HepG2 (cell line): ENCODE results near the gene MAP2K7. TPM values are rescaled to one million over a fixed set of nuclear protein-coding genes. Genes with fewer than 3 reads are reported as not detected.

Experiments
- DRAP1 ChIP-seq: IDR thresholded peaks from 2 replicates; pipeline ENCODE4 v1.6.1; 2016; ENCODE audit warnings: missing genetic modification reagents, missing compliant biosample characterization
- FOXC1 ChIP-seq: sonication (generic); formaldehyde crosslinking; IDR thresholded peaks from 2 replicates; pipeline ENCODE4 v1.8.0; 2022; ENCODE audit warnings: mild to moderate bottlenecking, missing genetic modification reagents, borderline replicate concordance
- HNF1A ChIP-seq, 2 experiments: sonication (generic) in 1 of 2; formaldehyde crosslinking in 1 of 2; IDR thresholded peaks; 2 replicates each; pipeline versions ENCODE4 v1.4.0 to v1.6.1; 2016 to 2020; ENCODE audit warnings: borderline replicate concordance in 1 of 2, low read depth in 1 of 2, mild to moderate bottlenecking in 1 of 2, missing genetic modification reagents in 1 of 2
- HNRNPLL ChIP-seq: fragments of 200-400 bp; formaldehyde crosslinking; IDR thresholded peaks from 2 replicates; pipeline ENCODE4 v1.6.1; 2017; ENCODE audit warnings: mild to moderate bottlenecking, low read depth, low read length; ENCODE audit not compliant: poor library complexity, severe bottlenecking
- LCORL ChIP-seq, 2 experiments: fragments of 450-650 bp in 1 of 2; sonication (generic) in 1 of 2; formaldehyde crosslinking in 1 of 2; IDR thresholded peaks; 2 replicates each; pipeline versions ENCODE4 v1.5.0 to v1.6.1; 2017 to 2020; ENCODE audit warnings: antibody characterized with exemption in 1 of 2, missing genetic modification reagents in 1 of 2
- MAZ ChIP-seq, 2 experiments: sonication (generic) in 1 of 2; formaldehyde crosslinking in 1 of 2; IDR thresholded peaks; 2 replicates each; pipeline versions ENCODE4 v1.5.0 to v1.6.1; 2012 to 2020; ENCODE audit warnings: low read depth in 2 of 2, mild to moderate bottlenecking in 2 of 2, borderline replicate concordance in 1 of 2, improper control_type of control experiment in 1 of 2, low read length in 1 of 2, missing genetic modification reagents in 1 of 2, moderate library complexity in 1 of 2
- NCOA5 ChIP-seq: sonication (generic); formaldehyde crosslinking; IDR thresholded peaks from 2 replicates; pipeline ENCODE4 v1.4.0; 2020; ENCODE audit warnings: missing genetic modification reagents
- NR2C2 ChIP-seq: sonication (generic); formaldehyde crosslinking; IDR thresholded peaks from 2 replicates; pipeline ENCODE4 v1.4.0; 2020; ENCODE audit warnings: missing genetic modification reagents, mild to moderate bottlenecking, moderate library complexity, borderline replicate concordance
- NR3C1 ChIP-seq: sonication (generic); formaldehyde crosslinking; IDR thresholded peaks from 2 replicates; pipeline ENCODE4 v1.4.0; 2020; ENCODE audit warnings: missing genetic modification reagents
- SALL2 ChIP-seq: sonication (generic); formaldehyde crosslinking; IDR thresholded peaks from 2 replicates; pipeline ENCODE4 v1.8.1; 2023; ENCODE audit warnings: mild to moderate bottlenecking, missing genetic modification reagents, inconsistent platforms
- SAP130 ChIP-seq: IDR thresholded peaks from 2 replicates; pipeline ENCODE4 v1.6.1; 2016; ENCODE audit warnings: low read depth
- SRSF1 ChIP-seq: fragments of 200-400 bp; formaldehyde crosslinking; optimal IDR thresholded peaks from 2 replicates; pipeline ENCODE3; 2017; ENCODE audit warnings: mild to moderate bottlenecking, low read depth, low read length, moderate library complexity
- TFAP4 ChIP-seq: sonication (generic); IDR thresholded peaks from 2 replicates; pipeline ENCODE4 v1.6.1; 2016; ENCODE audit warnings: low read depth, borderline replicate concordance
- ZFP62 ChIP-seq: sonication (generic); formaldehyde crosslinking; IDR thresholded peaks from 2 replicates; pipeline ENCODE4 v1.4.0; 2020; ENCODE audit warnings: missing genetic modification reagents
- ZFP91 ChIP-seq: sonication (generic); formaldehyde crosslinking; IDR thresholded peaks from 2 replicates; pipeline ENCODE4 v1.9.0; 2022; ENCODE audit warnings: missing genetic modification reagents, mild to moderate bottlenecking, borderline replicate concordance
- ZIK1 ChIP-seq: sonication (generic); formaldehyde crosslinking; IDR thresholded peaks from 2 replicates; pipeline ENCODE4 v1.5.0; 2020; ENCODE audit warnings: mild to moderate bottlenecking, low read depth, missing genetic modification reagents, borderline replicate concordance
- ZMYM4 ChIP-seq: sonication (generic); formaldehyde crosslinking; IDR thresholded peaks from 2 replicates; pipeline ENCODE4 v1.8.1; 2023; ENCODE audit warnings: mild to moderate bottlenecking, missing genetic modification reagents
- ZNF563 ChIP-seq: sonication (generic); formaldehyde crosslinking; IDR thresholded peaks from 2 replicates; pipeline ENCODE4 v1.8.0; 2022; ENCODE audit warnings: mild to moderate bottlenecking, moderate library complexity, missing genetic modification reagents
- ZNF724P ChIP-seq: sonication (generic); formaldehyde crosslinking; IDR thresholded peaks from 2 replicates; pipeline ENCODE4 v1.8.0; 2022; ENCODE audit warnings: missing genetic modification reagents, borderline replicate concordance
- polyA plus RNA-seq, 8 experiments: library from polyadenylated mRNA; depleted of rRNA in 3 of 8; stranded (reverse) in 7 of 8; unstranded in 1 of 8; fragments of >200 nt; fragmentation: Illumina TruSeq in 4 of 8; extraction: Trizol in 4 of 8; gene quantifications; 2 replicates each; pipeline versions ENCODE4 v1.2.1 to v1.2.3, GENCODE V29; 2011 to 2016; ENCODE audit warnings: low read depth in 4 of 8, missing spikeins in 1 of 8, mixed read lengths in 1 of 8; ENCODE audit not compliant: insufficient read depth in 1 of 8
- total RNA-seq, 5 experiments: library from RNA; depleted of rRNA; stranded (reverse); fragments of >200 nt; fragmentation: Illumina TruSeq; extraction: Trizol; gene quantifications; 2 replicates each; pipeline ENCODE4 v1.2.3, GENCODE V29; 2016; ENCODE audit warnings: low read depth in 1 of 5

The MAP2K7 gene
- total and polyA plus RNA-seq, 2 of the 13 experiments (the other 11 are each of a cell fraction or from before 2014, with no cell fraction given), result 9.0 to 10.8 TPM

- peak; percentile 50; the same call in 1 of the 2 replicates for TF ChIP-seq ZFP91 (CRISPR knock-in tag)
- peak; percentile 36 for TF ChIP-seq SRSF1
- 0 out of 2 replicates have a peak, but pooled peaks have one; percentile 31 for TF ChIP-seq FOXC1 (CRISPR knock-in tag)
- TF ChIP-seq ZNF563 (CRISPR knock-in tag), result peak; percentile 38; the same call in 1 of the 2 replicates
- no peak for TF ChIP-seq NCOA5 (CRISPR knock-in tag)
- TF ChIP-seq DRAP1 (CRISPR knock-in tag), result peak; percentile 63; the same call in 1 of the 2 replicates
- TF ChIP-seq HNRNPLL, result peak; percentile 55
- peak; percentile 92 for TF ChIP-seq TFAP4
- peak; percentile 59; the same call in 1 of the 2 replicates for TF ChIP-seq MAZ (IDR thresholded peaks at IDR 0.05; ENCODE audit: borderline replicate concordance, low read depth, low read length)
- TF ChIP-seq MAZ (CRISPR knock-in tag; IDR thresholded peaks at IDR 0.05; ENCODE audit: low read depth), result peak; percentile 46; the same call in 1 of the 2 replicates
- TF ChIP-seq LCORL (IDR thresholded peaks at IDR 0.05), result no peak
- peak; percentile 84 for TF ChIP-seq LCORL (CRISPR knock-in tag; IDR thresholded peaks at IDR 0.05)
- peak; percentile 59 for TF ChIP-seq SAP130 (CRISPR knock-in tag)
- peak; percentile 30; the same call in 1 of the 2 replicates for TF ChIP-seq ZMYM4 (CRISPR knock-in tag)
- TF ChIP-seq ZNF724P (CRISPR knock-in tag), result 0 out of 2 replicates have a peak, but pooled peaks have one; percentile 35
- no peak for TF ChIP-seq NR3C1
- no peak for TF ChIP-seq SALL2 (CRISPR knock-in tag)
- TF ChIP-seq HNF1A (IDR thresholded peaks at IDR 0.05; ENCODE audit: low read depth), result no peak
- 0 out of 2 replicates have a peak, but pooled peaks have one; percentile 25 for TF ChIP-seq HNF1A (CRISPR knock-in tag; IDR thresholded peaks at IDR 0.05; ENCODE audit: borderline replicate concordance)
- 0 out of 2 replicates have a peak, but pooled peaks have one; percentile 46 for TF ChIP-seq ZIK1 (CRISPR knock-in tag)
- TF ChIP-seq NR2C2 (CRISPR knock-in tag), result 0 out of 2 replicates have a peak, but pooled peaks have one; percentile 16
- no peak for TF ChIP-seq ZFP62
These were observed 32.0 kb upstream of the MAP2K7 start (continued) for GRCh38 chr19:7871437-7872305.
